Ishikawa (cell line): ENCODE results near the gene SQSTM1.

Experiments used
- MAX ChIP-seq: IDR thresholded peaks from 2 replicates; pipeline ENCODE4 v1.6.1; 2012
- REST ChIP-seq: IDR thresholded peaks from 2 replicates; pipeline ENCODE4 v1.6.1; 2012; ENCODE audit warnings: low read depth, mild to moderate bottlenecking
- TAF1 ChIP-seq: IDR thresholded peaks from 2 replicates; pipeline ENCODE4 v1.6.1; 2012; ENCODE audit warnings: low read depth, mild to moderate bottlenecking
- YY1 ChIP-seq: IDR thresholded peaks from 2 replicates; pipeline ENCODE4 v1.6.1; 2012; ENCODE audit warnings: low read depth

GRCh38 chr5:179819296-179820126 is 1.2 kb upstream of the SQSTM1 start:
- no peak; the same call in 1 of the 2 replicates for TF ChIP-seq TAF1
- peak; percentile 98 for TF ChIP-seq MAX
- TF ChIP-seq YY1 = peak; percentile 39
- TF ChIP-seq REST = no peak
